ENCODE measurements around the gene CELF4.

CELF4 gene

GRCh38 chr18:37482433-37482832, 83.2 kb downstream of the CELF4 start:
- no peaks in the 10 kb centered on the region for H3K9me3 ChIP-seq (ENCODE audit: control insufficient read depth, insufficient read depth, low read length)
- no peaks in the 10 kb centered on the region for H3K9me2 ChIP-seq (replicated peaks; ENCODE audit: control insufficient read depth, low read length)
- no peak overlapping the region for H3K27ac ChIP-seq (ENCODE audit: low read depth, low read length)
- H3K4me1 ChIP-seq (ENCODE audit: control insufficient read depth, low read length): no peaks in the 10 kb centered on the region
- no peaks in the 10 kb centered on the region for H3K27me3 ChIP-seq (ENCODE audit: control insufficient read depth, low read length)
- H3K4me3 ChIP-seq (ENCODE audit: low read length): no peak overlapping the region
- no peaks in the 10 kb centered on the region for H4K20me1 ChIP-seq (ENCODE audit: control insufficient read depth, insufficient read depth, low read depth, low read length)
- TF ChIP-seq CTCF (IDR thresholded peaks at IDR 0.05; ENCODE audit: low read depth, low read length, poor library complexity, severe bottlenecking) (no peak), EZH2phosphoT487 (IDR thresholded peaks at IDR 0.05; ENCODE audit: borderline replicate concordance, low read length) (no peak)
- H3K79me2 ChIP-seq (ENCODE audit: control insufficient read depth, low read length): no peaks in the 10 kb centered on the region
- no peaks in the 10 kb centered on the region for H3K36me3 ChIP-seq (ENCODE audit: control insufficient read depth, low read length)
- no peak overlapping the region for H3K4me2 ChIP-seq (ENCODE audit: low read length)
- no peaks in the 10 kb centered on the region for H3F3A ChIP-seq (ENCODE audit: control insufficient read depth, insufficient read depth)

- H3K27me3 ChIP-seq (ENCODE audit: control insufficient read depth, low read length): no peaks in the 10 kb centered on the region
- H4K20me1 ChIP-seq (ENCODE audit: control insufficient read depth, insufficient read depth, low read depth, low read length): no peaks in the 10 kb centered on the region
- H3K9me2 ChIP-seq (replicated peaks; ENCODE audit: control insufficient read depth, low read length): no peaks in the 10 kb centered on the region
- no peaks in the 10 kb centered on the region for H3K79me2 ChIP-seq (ENCODE audit: control insufficient read depth, low read length)
- H3K4me3 ChIP-seq (ENCODE audit: low read length): no peak overlapping the region
- no peaks in the 10 kb centered on the region for H3K36me3 ChIP-seq (ENCODE audit: control insufficient read depth, low read length)
- H3K4me1 ChIP-seq (ENCODE audit: control insufficient read depth, low read length): no peaks in the 10 kb centered on the region
- H3K4me2 ChIP-seq (ENCODE audit: low read length): no peak overlapping the region
- H3K27ac ChIP-seq (ENCODE audit: low read depth, low read length): no peak overlapping the region
- no peaks in the 10 kb centered on the region for H3K9me3 ChIP-seq (ENCODE audit: control insufficient read depth, insufficient read depth, low read length)
- no peaks in the 10 kb centered on the region for H3F3A ChIP-seq (ENCODE audit: control insufficient read depth, insufficient read depth)
- TF ChIP-seq EZH2phosphoT487 (IDR thresholded peaks at IDR 0.05; ENCODE audit: borderline replicate concordance, low read length): no peak
- no peak for TF ChIP-seq CTCF (IDR thresholded peaks at IDR 0.05; ENCODE audit: low read depth, low read length, poor library complexity, severe bottlenecking)
These were observed 83.6 kb downstream of the CELF4 start for GRCh38 chr18:37482002-37482401.

- Histone ChIP-seq H3K4me2 (ENCODE audit: low read length) (no peak overlapping the region), H3K36me3 (ENCODE audit: control insufficient read depth, low read length) (no peaks in the 10 kb centered on the region), H3K27ac (ENCODE audit: low read depth, low read length) (no peak overlapping the region), H4K20me1 (ENCODE audit: control insufficient read depth, insufficient read depth, low read depth, low read length) (no peaks in the 10 kb centered on the region), H3K9me3 (ENCODE audit: control insufficient read depth, insufficient read depth, low read length) (no peaks in the 10 kb centered on the region), H3K79me2 (ENCODE audit: control insufficient read depth, low read length) (no peaks in the 10 kb centered on the region), H3K4me3 (ENCODE audit: low read length) (no peak overlapping the region), H3K27me3 (ENCODE audit: control insufficient read depth, low read length) (no peaks in the 10 kb centered on the region), H3K9me2 (replicated peaks; ENCODE audit: control insufficient read depth, low read length) (no peaks in the 10 kb centered on the region), H3F3A (ENCODE audit: control insufficient read depth, insufficient read depth) (no peaks in the 10 kb centered on the region), H3K4me1 (ENCODE audit: control insufficient read depth, low read length) (no peaks in the 10 kb centered on the region)
- TF ChIP-seq EZH2phosphoT487 (IDR thresholded peaks at IDR 0.05; ENCODE audit: borderline replicate concordance, low read length) (no peak), CTCF (IDR thresholded peaks at IDR 0.05; ENCODE audit: low read depth, low read length, poor library complexity, severe bottlenecking) (no peak)
These were observed 84.1 kb downstream of the CELF4 start for GRCh38 chr18:37481491-37481890.

GRCh38 chr18:37481072-37481471, 84.5 kb downstream of the CELF4 start:
- TF ChIP-seq EZH2phosphoT487 (IDR thresholded peaks at IDR 0.05; ENCODE audit: borderline replicate concordance, low read length): no peak
- TF ChIP-seq CTCF (IDR thresholded peaks at IDR 0.05; ENCODE audit: low read depth, low read length, poor library complexity, severe bottlenecking): no peak
- Histone ChIP-seq H3K79me2 (ENCODE audit: control insufficient read depth, low read length) (no peaks in the 10 kb centered on the region), H3K4me3 (ENCODE audit: low read length) (no peak overlapping the region), H3K4me1 (ENCODE audit: control insufficient read depth, low read length) (no peaks in the 10 kb centered on the region), H4K20me1 (ENCODE audit: control insufficient read depth, insufficient read depth, low read depth, low read length) (no peaks in the 10 kb centered on the region), H3K9me3 (ENCODE audit: control insufficient read depth, insufficient read depth, low read length) (no peaks in the 10 kb centered on the region), H3K36me3 (ENCODE audit: control insufficient read depth, low read length) (no peaks in the 10 kb centered on the region), H3F3A (ENCODE audit: control insufficient read depth, insufficient read depth) (no peaks in the 10 kb centered on the region), H3K4me2 (ENCODE audit: low read length) (no peak overlapping the region), H3K27ac (ENCODE audit: low read depth, low read length) (no peak overlapping the region), H3K27me3 (ENCODE audit: control insufficient read depth, low read length) (no peaks in the 10 kb centered on the region), H3K9me2 (replicated peaks; ENCODE audit: control insufficient read depth, low read length) (no peaks in the 10 kb centered on the region)
